Measurements from ENCODE around the gene ZNF490.

Gene ZNF490

DNA sequence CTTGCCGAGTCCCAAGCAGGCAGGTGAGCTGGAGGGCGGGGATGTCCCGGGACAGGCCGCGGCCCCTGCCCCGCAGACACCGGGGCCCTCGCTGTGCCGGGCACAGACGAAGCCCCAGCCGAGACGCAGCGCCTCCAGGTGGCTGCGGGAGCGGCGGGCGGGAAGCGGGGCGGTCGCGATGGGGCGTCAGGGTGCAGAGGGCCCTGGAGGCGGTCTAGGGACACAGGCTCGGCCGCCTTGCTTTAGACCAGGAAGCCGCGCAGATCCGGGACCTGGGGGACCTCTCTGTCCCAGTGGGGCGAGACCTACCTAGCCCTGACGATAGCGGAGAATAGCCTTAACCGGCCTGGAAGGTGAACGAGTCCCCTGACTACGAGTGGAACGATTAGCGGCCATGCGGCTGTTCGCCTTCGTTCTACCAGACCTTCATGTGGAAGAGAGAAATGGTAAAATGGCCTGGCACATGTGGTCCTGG lies 55.1 kb downstream of the ZNF490 start:
- H3K27ac ChIP-seq: no peak overlapping the region
- no peak for TF ChIP-seq ZFX (IDR thresholded peaks at IDR 0.05; ENCODE audit: borderline replicate concordance)
- TF ChIP-seq, protein P1, sequence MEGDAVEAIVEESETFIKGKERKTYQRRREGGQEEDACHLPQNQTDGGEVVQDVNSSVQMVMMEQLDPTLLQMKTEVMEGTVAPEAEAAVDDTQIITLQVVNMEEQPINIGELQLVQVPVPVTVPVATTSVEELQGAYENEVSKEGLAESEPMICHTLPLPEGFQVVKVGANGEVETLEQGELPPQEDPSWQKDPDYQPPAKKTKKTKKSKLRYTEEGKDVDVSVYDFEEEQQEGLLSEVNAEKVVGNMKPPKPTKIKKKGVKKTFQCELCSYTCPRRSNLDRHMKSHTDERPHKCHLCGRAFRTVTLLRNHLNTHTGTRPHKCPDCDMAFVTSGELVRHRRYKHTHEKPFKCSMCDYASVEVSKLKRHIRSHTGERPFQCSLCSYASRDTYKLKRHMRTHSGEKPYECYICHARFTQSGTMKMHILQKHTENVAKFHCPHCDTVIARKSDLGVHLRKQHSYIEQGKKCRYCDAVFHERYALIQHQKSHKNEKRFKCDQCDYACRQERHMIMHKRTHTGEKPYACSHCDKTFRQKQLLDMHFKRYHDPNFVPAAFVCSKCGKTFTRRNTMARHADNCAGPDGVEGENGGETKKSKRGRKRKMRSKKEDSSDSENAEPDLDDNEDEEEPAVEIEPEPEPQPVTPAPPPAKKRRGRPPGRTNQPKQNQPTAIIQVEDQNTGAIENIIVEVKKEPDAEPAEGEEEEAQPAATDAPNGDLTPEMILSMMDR (IDR thresholded peaks at IDR 0.05): no peak

DNA sequence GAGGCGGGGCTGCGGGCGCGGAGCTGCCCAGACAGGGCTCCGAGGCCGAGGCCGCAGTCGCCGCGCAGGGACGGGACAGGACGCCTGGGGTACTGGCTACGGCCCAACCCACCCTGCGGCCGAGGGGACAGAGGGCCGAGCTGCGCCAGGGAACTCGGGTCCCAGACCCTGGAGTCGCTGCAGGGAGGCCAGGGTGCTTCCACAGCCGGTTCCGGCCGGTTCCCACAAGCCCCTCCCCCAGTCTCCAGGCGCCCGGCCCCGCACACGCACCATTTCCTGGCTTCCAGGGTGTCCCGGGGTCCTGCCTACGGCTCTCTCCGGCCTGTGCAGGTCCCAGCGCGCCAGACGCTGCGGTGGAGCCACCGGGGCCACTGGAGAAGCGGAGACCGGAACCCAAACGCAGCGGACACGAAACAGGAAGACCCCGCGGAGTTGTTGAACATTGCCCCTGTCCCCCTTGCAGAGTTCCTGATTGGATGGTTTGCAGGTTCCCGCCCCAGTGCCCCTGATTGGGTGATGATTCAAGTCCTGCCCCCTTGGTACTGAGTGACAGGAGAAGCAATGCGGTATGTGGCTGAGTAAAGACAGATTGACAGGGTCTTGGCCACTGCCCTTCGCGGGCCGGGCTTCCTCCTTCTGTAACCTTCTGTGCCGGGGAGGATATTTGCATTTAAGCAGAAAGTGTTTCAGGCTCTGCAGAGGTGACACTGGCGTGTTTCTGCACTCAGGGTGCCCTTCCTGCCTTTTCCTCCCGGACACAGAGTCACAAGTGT lies 59.4 kb downstream of the ZNF490 start, which contains the start of gene ZNF564:
Gene ZNF564, minus strand, starts transcription at position 423 of the 773 bp plus-strand sequence. Its CDS starts 150 bp downstream, at position 273.
- no peak for TF ChIP-seq ZFX (IDR thresholded peaks at IDR 0.05; ENCODE audit: borderline replicate concordance)
- TF ChIP-seq, protein P1 (IDR thresholded peaks at IDR 0.05): no peak
- peak within 1 kb of the TSS; percentile 98 for H3K27ac ChIP-seq

DNA sequence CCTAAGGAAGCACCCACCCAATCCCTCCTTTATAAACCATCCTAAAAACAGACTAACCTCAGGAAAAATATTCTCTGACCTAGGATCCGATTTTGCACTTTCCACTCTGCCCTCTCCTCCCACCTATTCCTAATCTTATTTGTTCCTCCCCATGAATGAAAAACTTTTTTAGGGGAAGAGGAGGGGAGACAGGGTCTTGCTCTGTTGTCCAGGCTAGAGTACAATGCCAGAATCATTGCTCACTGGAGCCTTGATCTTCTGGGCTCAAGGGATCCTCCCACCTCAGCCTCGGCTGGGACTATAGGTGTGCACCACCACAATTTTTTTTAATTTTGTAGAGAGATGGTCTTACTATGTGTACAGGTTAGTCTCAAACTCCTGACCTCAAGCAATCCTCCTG lies 63.7 kb downstream of the ZNF490 start:
- no peak for TF ChIP-seq ZFX (IDR thresholded peaks at IDR 0.05; ENCODE audit: borderline replicate concordance)
- TF ChIP-seq, protein P1 (IDR thresholded peaks at IDR 0.05): no peak
- no peak overlapping the region for H3K27ac ChIP-seq

DNA sequence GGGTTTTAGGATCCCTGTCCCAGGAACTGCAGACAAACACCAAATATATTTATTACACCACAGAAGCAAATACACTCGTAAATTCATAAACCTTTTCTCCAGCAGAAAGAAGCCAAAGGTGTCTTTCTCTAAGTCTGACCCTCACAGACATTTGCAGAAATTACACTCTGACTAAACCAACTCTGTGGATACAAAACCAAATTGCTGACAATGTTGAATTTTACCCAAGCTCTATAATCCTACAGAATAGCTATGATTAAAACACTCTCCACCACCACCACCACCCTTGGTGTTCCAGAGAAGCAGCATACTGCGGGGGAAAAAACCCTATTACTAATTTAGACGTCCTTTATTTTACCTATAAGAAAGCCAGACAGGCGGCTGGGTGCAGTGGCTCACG lies 64.5 kb downstream of the ZNF490 start:
- TF ChIP-seq ZFX (IDR thresholded peaks at IDR 0.05; ENCODE audit: borderline replicate concordance): no peak
- TF ChIP-seq, protein P1 (IDR thresholded peaks at IDR 0.05): no peak
- H3K27ac ChIP-seq: no peak overlapping the region

DNA sequence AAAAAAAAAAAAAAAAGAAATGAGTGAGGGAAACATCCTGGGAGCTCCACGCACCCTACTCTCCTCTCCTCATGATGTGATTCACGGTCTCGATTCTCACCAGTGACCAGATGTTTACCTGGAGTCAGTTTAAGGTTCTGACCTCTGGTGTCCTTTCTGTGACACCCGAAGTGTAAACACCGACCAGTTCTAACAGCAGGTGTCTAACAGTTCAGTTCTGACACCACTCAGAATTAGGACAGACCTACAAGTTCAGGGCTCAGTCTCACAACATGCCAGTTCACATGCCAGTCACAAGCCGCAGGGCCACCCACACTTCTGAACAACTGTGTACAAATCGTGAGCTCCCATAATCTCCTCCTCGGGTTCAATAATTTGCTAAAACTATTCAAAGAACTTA lies 65.3 kb downstream of the ZNF490 start:
- no peak for TF ChIP-seq ZFX (IDR thresholded peaks at IDR 0.05; ENCODE audit: borderline replicate concordance)
- TF ChIP-seq, protein P1 (IDR thresholded peaks at IDR 0.05): no peak
- no peak overlapping the region for H3K27ac ChIP-seq

DNA sequence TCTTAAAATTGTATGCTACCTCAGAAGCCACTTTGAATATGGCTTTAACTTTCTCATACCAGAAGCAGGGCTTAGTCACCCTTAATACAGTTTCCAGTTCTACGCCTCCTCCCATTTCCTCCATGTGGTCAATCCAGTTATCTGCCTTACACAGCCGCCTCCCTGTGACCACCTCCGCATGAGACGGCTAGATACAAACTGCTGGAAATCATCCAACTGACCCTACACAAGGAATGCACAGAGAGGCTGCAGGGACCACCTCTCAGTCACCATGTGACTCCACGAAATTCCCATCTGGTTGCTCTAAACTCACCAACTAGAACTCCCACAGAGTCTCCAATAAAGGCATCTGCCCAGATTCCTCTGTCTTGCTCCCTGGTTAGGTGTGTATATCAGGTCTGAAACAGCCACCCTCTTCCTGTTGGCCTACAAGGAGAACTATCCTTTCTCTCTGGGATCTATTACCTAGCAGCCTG lies 66.2 kb downstream of the ZNF490 start:
- no peak for TF ChIP-seq ZFX (IDR thresholded peaks at IDR 0.05; ENCODE audit: borderline replicate concordance)
- TF ChIP-seq, protein P1 (IDR thresholded peaks at IDR 0.05): no peak

DNA sequence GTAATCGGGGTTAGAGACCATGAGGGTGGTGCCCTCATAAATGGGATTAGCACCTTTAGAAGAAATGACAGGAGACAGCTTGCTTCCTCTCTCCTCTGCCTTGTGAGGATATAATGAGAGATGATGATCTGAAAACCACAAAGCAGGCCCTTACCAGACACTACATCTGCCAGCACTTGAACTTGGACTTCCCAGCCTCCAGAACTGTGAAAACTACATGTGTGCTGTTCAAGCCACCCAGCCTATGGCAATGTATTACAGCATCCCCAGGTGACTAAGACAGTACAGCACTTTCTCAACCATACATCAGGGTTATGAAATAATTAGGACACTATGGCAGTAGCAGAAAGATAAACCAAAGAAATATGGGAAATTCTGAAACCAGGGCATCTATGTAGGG lies 66.8 kb downstream of the ZNF490 start:
- TF ChIP-seq, protein P1 (IDR thresholded peaks at IDR 0.05): no peak
- no peak for TF ChIP-seq ZFX (IDR thresholded peaks at IDR 0.05; ENCODE audit: borderline replicate concordance)
- H3K27ac ChIP-seq: no peak overlapping the region

More for the DNA sequence above, 66.2 kb downstream of the ZNF490 start:
- H3K27ac ChIP-seq: no peak overlapping the region
